ENCODE measurements around the gene DYDC1. TPM values are rescaled to one million over a fixed set of nuclear protein-coding genes. Genes with fewer than 3 reads are reported as not detected.

Gene DYDC1
- total RNA-seq, 1 experiment from 2014 or later, result not detected

GRCh38 chr10:80324891-80325364, 31.6 kb downstream of the DYDC1 start:
- H3K27ac ChIP-seq (ENCODE audit: low read length), result no peak overlapping the region
- H2AFZ ChIP-seq (ENCODE audit: low read length), result no peak overlapping the region
- DNase-seq, result no peak
- no peaks in the 10 kb centered on the region for H3K79me2 ChIP-seq (ENCODE audit: low read length)
- H3K9ac ChIP-seq (ENCODE audit: low read length), result no peak overlapping the region
- no peaks in the 10 kb centered on the region for H3K4me1 ChIP-seq (ENCODE audit: low read length)
- no peak overlapping the region for H3K4me2 ChIP-seq (ENCODE audit: low read depth, low read length, poor library complexity, severe bottlenecking)
- no peaks in the 10 kb centered on the region for H3K27me3 ChIP-seq (ENCODE audit: low read length)
- no peak overlapping the region for H3K4me3 ChIP-seq (ENCODE audit: low read length)
- no peaks in the 10 kb centered on the region for H3K36me3 ChIP-seq (ENCODE audit: insufficient read depth, low read length)
- H3K9me2 ChIP-seq (replicated peaks; ENCODE audit: insufficient read depth, low read length), result no peaks in the 10 kb centered on the region
- H4K20me1 ChIP-seq (ENCODE audit: insufficient read depth, low read depth, low read length), result no peaks in the 10 kb centered on the region
- H3K9me3 ChIP-seq (ENCODE audit: low read length), result no peaks in the 10 kb centered on the region

GRCh38 chr10:80324086-80324485, 32.5 kb downstream of the DYDC1 start:
- no peak overlapping the region for H3K4me3 ChIP-seq (ENCODE audit: low read length)
- no peaks in the 10 kb centered on the region for H3K27me3 ChIP-seq (ENCODE audit: low read length)
- H3K9me2 ChIP-seq (replicated peaks; ENCODE audit: insufficient read depth, low read length), result no peaks in the 10 kb centered on the region
- no peaks in the 10 kb centered on the region for H3K36me3 ChIP-seq (ENCODE audit: insufficient read depth, low read length)
- no peaks in the 10 kb centered on the region for H3K9me3 ChIP-seq (ENCODE audit: low read length)
- no peaks in the 10 kb centered on the region for H4K20me1 ChIP-seq (ENCODE audit: insufficient read depth, low read depth, low read length)
- H3K79me2 ChIP-seq (ENCODE audit: low read length), result no peaks in the 10 kb centered on the region
- no peak for DNase-seq
- H2AFZ ChIP-seq (ENCODE audit: low read length), result no peak overlapping the region
- H3K27ac ChIP-seq (ENCODE audit: low read length), result no peak overlapping the region
- no peaks in the 10 kb centered on the region for H3K4me1 ChIP-seq (ENCODE audit: low read length)
- no peak overlapping the region for H3K4me2 ChIP-seq (ENCODE audit: low read depth, low read length, poor library complexity, severe bottlenecking)
- H3K9ac ChIP-seq (ENCODE audit: low read length), result no peak overlapping the region

- Histone ChIP-seq H3K27me3 (ENCODE audit: low read length) (no peaks in the 10 kb centered on the region), H3K36me3 (ENCODE audit: insufficient read depth, low read length) (no peaks in the 10 kb centered on the region), H3K27ac (ENCODE audit: low read length) (no peak overlapping the region), H3K9me2 (replicated peaks; ENCODE audit: insufficient read depth, low read length) (no peaks in the 10 kb centered on the region), H3K4me2 (ENCODE audit: low read depth, low read length, poor library complexity, severe bottlenecking) (no peak overlapping the region), H4K20me1 (ENCODE audit: insufficient read depth, low read depth, low read length) (no peaks in the 10 kb centered on the region), H3K9ac (ENCODE audit: low read length) (no peak overlapping the region), H3K4me3 (ENCODE audit: low read length) (no peak overlapping the region), H3K79me2 (ENCODE audit: low read length) (no peaks in the 10 kb centered on the region), H2AFZ (ENCODE audit: low read length) (no peak overlapping the region), H3K9me3 (ENCODE audit: low read length) (no peaks in the 10 kb centered on the region), H3K4me1 (ENCODE audit: low read length) (no peaks in the 10 kb centered on the region)
- no peak for DNase-seq
These were observed 33.2 kb downstream of the DYDC1 start for GRCh38 chr10:80323311-80323710.

GRCh38 chr10:80322711-80323110, 33.8 kb downstream of the DYDC1 start:
- H3K27me3 ChIP-seq (ENCODE audit: low read length), result no peaks in the 10 kb centered on the region
- no peak overlapping the region for H3K9ac ChIP-seq (ENCODE audit: low read length)
- no peak overlapping the region for H2AFZ ChIP-seq (ENCODE audit: low read length)
- H3K36me3 ChIP-seq (ENCODE audit: insufficient read depth, low read length), result no peaks in the 10 kb centered on the region
- H3K9me3 ChIP-seq (ENCODE audit: low read length), result no peaks in the 10 kb centered on the region
- H4K20me1 ChIP-seq (ENCODE audit: insufficient read depth, low read depth, low read length), result no peaks in the 10 kb centered on the region
- no peaks in the 10 kb centered on the region for H3K9me2 ChIP-seq (replicated peaks; ENCODE audit: insufficient read depth, low read length)
- no peak for DNase-seq
- H3K4me2 ChIP-seq (ENCODE audit: low read depth, low read length, poor library complexity, severe bottlenecking), result no peak overlapping the region
- H3K4me1 ChIP-seq (ENCODE audit: low read length), result no peaks in the 10 kb centered on the region
- no peaks in the 10 kb centered on the region for H3K79me2 ChIP-seq (ENCODE audit: low read length)
- no peak overlapping the region for H3K4me3 ChIP-seq (ENCODE audit: low read length)
- no peak overlapping the region for H3K27ac ChIP-seq (ENCODE audit: low read length)

GRCh38 chr10:80322158-80322557, 34.4 kb downstream of the DYDC1 start:
- Histone ChIP-seq H3K4me2 (ENCODE audit: low read depth, low read length, poor library complexity, severe bottlenecking) (no peak overlapping the region), H3K27ac (ENCODE audit: low read length) (no peak overlapping the region), H3K9me2 (replicated peaks; ENCODE audit: insufficient read depth, low read length) (no peaks in the 10 kb centered on the region), H3K27me3 (ENCODE audit: low read length) (no peaks in the 10 kb centered on the region), H4K20me1 (ENCODE audit: insufficient read depth, low read depth, low read length) (no peaks in the 10 kb centered on the region), H3K79me2 (ENCODE audit: low read length) (no peaks in the 10 kb centered on the region), H3K9ac (ENCODE audit: low read length) (no peak overlapping the region), H3K36me3 (ENCODE audit: insufficient read depth, low read length) (no peaks in the 10 kb centered on the region), H2AFZ (ENCODE audit: low read length) (no peak overlapping the region), H3K4me3 (ENCODE audit: low read length) (no peak overlapping the region), H3K4me1 (ENCODE audit: low read length) (no peaks in the 10 kb centered on the region), H3K9me3 (ENCODE audit: low read length) (no peaks in the 10 kb centered on the region)
- DNase-seq, result no peak

GRCh38 chr10:80321183-80321582, 35.4 kb downstream of the DYDC1 start:
- Histone ChIP-seq H3K9ac (ENCODE audit: low read length) (no peak overlapping the region), H3K4me3 (ENCODE audit: low read length) (no peak overlapping the region), H3K4me2 (ENCODE audit: low read depth, low read length, poor library complexity, severe bottlenecking) (no peak overlapping the region), H4K20me1 (ENCODE audit: insufficient read depth, low read depth, low read length) (no peaks in the 10 kb centered on the region), H2AFZ (ENCODE audit: low read length) (no peak overlapping the region), H3K4me1 (ENCODE audit: low read length) (no peaks in the 10 kb centered on the region), H3K27ac (ENCODE audit: low read length) (no peak overlapping the region), H3K36me3 (ENCODE audit: insufficient read depth, low read length) (no peaks in the 10 kb centered on the region), H3K27me3 (ENCODE audit: low read length) (no peaks in the 10 kb centered on the region), H3K9me3 (ENCODE audit: low read length) (no peaks in the 10 kb centered on the region), H3K79me2 (ENCODE audit: low read length) (no peaks in the 10 kb centered on the region), H3K9me2 (replicated peaks; ENCODE audit: insufficient read depth, low read length) (no peaks in the 10 kb centered on the region)
- no peak for DNase-seq

- H3K27ac ChIP-seq (ENCODE audit: low read length), result no peak overlapping the region
- H3K27me3 ChIP-seq (ENCODE audit: low read length), result no peaks in the 10 kb centered on the region
- no peak overlapping the region for H3K4me3 ChIP-seq (ENCODE audit: low read length)
- no peaks in the 10 kb centered on the region for H3K79me2 ChIP-seq (ENCODE audit: low read length)
- H3K9ac ChIP-seq (ENCODE audit: low read length), result no peak overlapping the region
- H3K4me1 ChIP-seq (ENCODE audit: low read length), result no peaks in the 10 kb centered on the region
- no peak for DNase-seq
- H2AFZ ChIP-seq (ENCODE audit: low read length), result no peak overlapping the region
- no peaks in the 10 kb centered on the region for H3K36me3 ChIP-seq (ENCODE audit: insufficient read depth, low read length)
- H4K20me1 ChIP-seq (ENCODE audit: insufficient read depth, low read depth, low read length), result no peaks in the 10 kb centered on the region
- H3K9me3 ChIP-seq (ENCODE audit: low read length), result no peaks in the 10 kb centered on the region
- no peak overlapping the region for H3K4me2 ChIP-seq (ENCODE audit: low read depth, low read length, poor library complexity, severe bottlenecking)
- H3K9me2 ChIP-seq (replicated peaks; ENCODE audit: insufficient read depth, low read length), result no peaks in the 10 kb centered on the region
These were observed 36.2 kb downstream of the DYDC1 start for GRCh38 chr10:80320377-80320776.

GRCh38 chr10:80319725-80320290, 36.7 kb downstream of the DYDC1 start:
- Histone ChIP-seq H3K4me1 (ENCODE audit: low read length) (no peaks in the 10 kb centered on the region), H3K27me3 (ENCODE audit: low read length) (no peaks in the 10 kb centered on the region), H3K27ac (ENCODE audit: low read length) (no peak overlapping the region), H3K9ac (ENCODE audit: low read length) (no peak overlapping the region), H3K4me2 (ENCODE audit: low read depth, low read length, poor library complexity, severe bottlenecking) (no peak overlapping the region), H3K9me2 (replicated peaks; ENCODE audit: insufficient read depth, low read length) (no peaks in the 10 kb centered on the region), H3K79me2 (ENCODE audit: low read length) (no peaks in the 10 kb centered on the region), H3K36me3 (ENCODE audit: insufficient read depth, low read length) (no peaks in the 10 kb centered on the region), H4K20me1 (ENCODE audit: insufficient read depth, low read depth, low read length) (no peaks in the 10 kb centered on the region), H3K9me3 (ENCODE audit: low read length) (no peaks in the 10 kb centered on the region), H2AFZ (ENCODE audit: low read length) (no peak overlapping the region), H3K4me3 (ENCODE audit: low read length) (no peak overlapping the region)
- no peak for DNase-seq

GRCh38 chr10:80319318-80319717, 37.2 kb downstream of the DYDC1 start:
- Histone ChIP-seq H3K79me2 (ENCODE audit: low read length) (no peaks in the 10 kb centered on the region), H3K4me2 (ENCODE audit: low read depth, low read length, poor library complexity, severe bottlenecking) (no peak overlapping the region), H3K4me3 (ENCODE audit: low read length) (no peak overlapping the region), H2AFZ (ENCODE audit: low read length) (no peak overlapping the region), H3K9me2 (replicated peaks; ENCODE audit: insufficient read depth, low read length) (no peaks in the 10 kb centered on the region), H4K20me1 (ENCODE audit: insufficient read depth, low read depth, low read length) (no peaks in the 10 kb centered on the region), H3K27ac (ENCODE audit: low read length) (no peak overlapping the region), H3K36me3 (ENCODE audit: insufficient read depth, low read length) (no peaks in the 10 kb centered on the region), H3K9me3 (ENCODE audit: low read length) (no peaks in the 10 kb centered on the region), H3K9ac (ENCODE audit: low read length) (no peak overlapping the region), H3K27me3 (ENCODE audit: low read length) (no peaks in the 10 kb centered on the region), H3K4me1 (ENCODE audit: low read length) (no peaks in the 10 kb centered on the region)
- no peak for DNase-seq

Measured in Karpas-422 (cell line).